GM12891 (cell line): ENCODE measurements around the gene CSRP1.
"Not testable (repeated sequence)": the region's sequence is repeated elsewhere in the genome, so short reads cannot be mapped to it uniquely, and the experiment has no call there.

Experiments used
- DNase-seq: peaks from one replicate; pipeline ENCODE4 v3.0.0; 2011; ENCODE audit warnings: low spot score; ENCODE audit not compliant: insufficient read length
- FAIRE-seq: peaks from 2 replicates; lab custom pipeline; 2011; peaks lifted over from hg19 to GRCh38; lab: Jason Lieb, UNC
- PAX5 ChIP-seq: IDR thresholded peaks from 2 replicates; pipeline ENCODE4 v1.6.1; 2011; ENCODE audit warnings: low read length, moderate library complexity, mild to moderate bottlenecking; ENCODE audit not compliant: insufficient read depth, severe bottlenecking
- POLR2A ChIP-seq: IDR thresholded peaks from 2 replicates; pipeline ENCODE4 v1.6.1; 2011; ENCODE audit warnings: low read depth, low read length, control low read depth
- POLR2AphosphoS5 ChIP-seq: IDR thresholded peaks from 2 replicates; pipeline ENCODE4 v1.6.1; 2011; ENCODE audit warnings: low read depth, low read length, control low read depth
- POU2F2 ChIP-seq: IDR thresholded peaks from 2 replicates; pipeline ENCODE4 v1.6.1; 2011; ENCODE audit warnings: low read depth, mild to moderate bottlenecking, control low read depth, low read length, moderate library complexity
- SPI1 ChIP-seq: IDR thresholded peaks from 2 replicates; pipeline ENCODE4 v1.6.1; 2011; ENCODE audit warnings: low read depth, low read length, control low read depth
- TAF1 ChIP-seq: IDR thresholded peaks from 2 replicates; pipeline ENCODE4 v1.6.1; 2011; ENCODE audit warnings: low read depth, low read length, control low read depth

The CSRP1 gene

GRCh38 chr1:201480231-201481003 lies 26.5 kb downstream of the CSRP1 start:
- DNase-seq: peak; percentile 71

DNA sequence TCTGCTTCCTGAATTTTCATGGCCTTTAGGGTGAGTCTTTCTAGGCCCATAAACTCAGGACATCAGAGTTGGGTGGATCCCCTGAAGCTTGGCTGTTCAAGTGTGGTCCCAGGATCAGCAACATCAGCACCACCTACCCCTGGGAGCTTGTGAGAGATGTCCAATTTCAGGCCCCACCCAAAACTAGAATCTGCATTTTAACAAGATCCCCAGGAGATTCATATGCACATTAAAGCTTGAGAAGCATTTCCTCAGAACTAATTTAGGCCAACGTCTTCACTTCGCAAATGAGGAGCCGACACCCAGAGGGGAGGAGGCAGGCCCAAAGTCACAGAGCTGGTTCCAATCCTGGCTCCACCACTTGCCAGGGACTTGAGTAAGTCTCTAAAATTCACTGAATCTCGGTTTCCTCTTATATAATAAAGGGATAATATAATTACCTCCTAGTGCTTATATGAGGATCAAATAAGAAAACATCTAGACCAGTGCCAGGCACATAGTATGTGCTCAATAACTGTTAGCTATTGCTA lies 27.7 kb downstream of the CSRP1 start:
- TF ChIP-seq TAF1 (no peak), POU2F2 (no peak), PAX5 (no peak), POLR2A (no peak), POLR2AphosphoS5 (no peak), SPI1 (no peak)
- DNase-seq: no peak
- no peak for FAIRE-seq

More at GRCh38 chr1:201480231-201481003, 26.5 kb downstream of the CSRP1 start:
- no peak for FAIRE-seq
- TF ChIP-seq SPI1: no peak
- TF ChIP-seq POLR2A: no peak
- 0 out of 2 replicates have a peak, but pooled peaks have one; percentile 7 for TF ChIP-seq POU2F2

DNA sequence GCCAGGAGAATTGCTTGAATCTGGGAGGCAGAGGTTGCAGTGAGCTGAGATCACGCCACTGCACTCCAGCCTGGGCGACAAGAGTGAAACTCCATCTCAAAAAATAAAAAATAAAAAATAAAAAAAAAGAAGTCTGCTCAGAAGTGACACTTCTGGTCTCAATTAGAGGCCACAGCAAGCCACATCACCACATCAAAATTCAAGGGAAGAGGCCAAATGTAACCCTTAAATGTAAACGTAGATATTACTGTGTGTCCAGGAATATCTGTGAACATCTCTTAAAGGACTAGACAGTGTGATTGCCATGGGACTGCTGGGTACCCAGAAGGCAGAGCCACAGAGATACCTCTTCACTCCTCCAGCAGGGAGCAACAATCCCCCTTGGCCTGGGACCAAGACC lies 28.3 kb downstream of the CSRP1 start:
- not testable (repeated sequence) for FAIRE-seq, DNase-seq

DNA sequence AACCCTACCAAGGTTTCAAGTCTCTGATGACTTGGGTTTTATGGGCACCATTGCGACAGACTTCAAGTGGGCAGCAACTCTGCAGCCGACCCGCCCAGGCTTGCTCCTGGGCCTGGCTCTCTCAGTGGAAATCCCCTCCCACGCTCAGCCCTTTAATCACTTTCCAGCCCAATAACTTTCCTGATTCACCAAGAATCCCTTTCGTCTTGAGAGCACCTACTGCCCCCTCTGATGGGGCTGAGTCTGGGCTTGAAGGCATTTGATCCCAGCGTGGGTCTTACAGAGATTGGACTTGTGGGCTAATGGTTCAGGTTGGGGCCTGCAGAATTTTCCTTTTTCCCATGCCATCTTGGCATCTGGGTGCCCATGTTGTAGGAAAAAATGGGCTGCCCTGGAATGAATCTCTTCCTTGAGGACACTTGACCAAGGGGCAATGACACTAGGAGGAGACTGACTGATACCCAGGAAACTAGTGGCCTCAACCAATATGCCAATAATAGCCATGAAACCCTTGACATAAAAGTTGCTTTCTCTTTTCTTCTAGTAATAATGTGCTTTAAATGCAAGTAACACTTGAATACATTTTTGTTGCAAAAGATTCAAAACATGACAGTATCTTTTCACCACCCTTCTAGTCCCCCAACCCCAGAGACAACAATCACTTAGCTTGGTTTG lies 30.1 kb downstream of the CSRP1 start:
- TF ChIP-seq POLR2A (no peak), SPI1 (no peak), PAX5 (no peak)
- FAIRE-seq (peak; percentile 56), DNase-seq (no peak)

GRCh38 chr1:201475915-201476669 lies 30.8 kb downstream of the CSRP1 start:
- no peak for FAIRE-seq
- TF ChIP-seq TAF1 (no peak), SPI1 (0 out of 2 replicates have a peak, but pooled peaks have one; percentile 7)
- DNase-seq: no peak

GRCh38 chr1:201475130-201475529 lies 31.8 kb downstream of the CSRP1 start:
- TF ChIP-seq PAX5 (no peak), POLR2AphosphoS5 (no peak), TAF1 (no peak), SPI1 (no peak), POLR2A (no peak), POU2F2 (no peak)
- no peak for FAIRE-seq
- no peak for DNase-seq

- FAIRE-seq (no peak), DNase-seq (no peak)
- TF ChIP-seq TAF1 (no peak), POU2F2 (no peak), PAX5 (no peak), POLR2A (no peak), SPI1 (no peak), POLR2AphosphoS5 (no peak)
These were observed 33.6 kb downstream of the CSRP1 start for GRCh38 chr1:201473296-201473695.

DNA sequence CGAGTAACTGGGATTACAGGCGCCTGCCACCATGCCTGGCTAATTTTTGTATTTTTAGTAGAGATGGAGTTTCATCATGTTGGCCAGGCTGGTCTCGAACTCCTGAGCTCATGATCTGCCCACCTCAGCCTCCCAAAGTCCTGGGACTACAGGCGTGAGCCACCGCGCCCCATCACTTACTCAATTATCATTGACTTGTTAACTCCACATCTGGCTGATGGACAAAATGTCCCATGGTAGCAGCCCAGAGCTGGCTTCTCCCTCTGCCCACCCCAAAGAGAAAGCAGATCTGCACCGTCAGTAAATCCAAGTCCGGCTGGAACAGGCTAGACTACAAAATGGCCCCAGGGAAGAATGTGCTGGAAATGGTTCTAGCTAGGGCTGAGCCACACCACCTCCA lies 34.6 kb downstream of the CSRP1 start:
- not testable (repeated sequence) for FAIRE-seq, DNase-seq

- FAIRE-seq (no peak), DNase-seq (no peak)
- TF ChIP-seq POLR2AphosphoS5: no peak
- no peak for TF ChIP-seq PAX5
- TF ChIP-seq TAF1: no peak
- no peak for TF ChIP-seq POU2F2
- no peak for TF ChIP-seq POLR2A
- no peak for TF ChIP-seq SPI1
These were observed 35.2 kb downstream of the CSRP1 start for GRCh38 chr1:201471772-201472171.

DNA sequence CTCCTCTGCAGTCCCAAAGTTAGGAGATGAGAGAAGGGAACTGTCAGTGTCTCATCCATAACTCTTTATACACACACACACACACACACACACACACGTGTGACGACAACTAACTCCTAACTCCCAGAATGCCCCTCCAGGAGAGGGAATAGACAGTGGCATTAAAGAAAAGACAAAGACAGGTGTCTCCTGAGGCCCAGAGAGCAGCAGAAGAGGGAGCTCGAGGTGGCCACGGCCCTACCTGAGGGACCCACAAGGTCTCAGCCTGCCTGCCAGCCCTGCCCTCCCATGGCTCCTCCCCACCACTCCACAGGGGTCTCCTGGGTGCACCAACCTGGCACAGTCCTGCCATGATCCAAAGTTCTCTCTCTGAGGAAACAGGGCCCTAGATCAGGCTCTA lies 36.3 kb downstream of the CSRP1 start:
- FAIRE-seq: no peak
- DNase-seq: no peak

More for the DNA sequence above, 36.3 kb downstream of the CSRP1 start:
- TF ChIP-seq PAX5: no peak
- no peak for TF ChIP-seq POLR2A
- no peak for TF ChIP-seq TAF1
- no peak for TF ChIP-seq POU2F2
- TF ChIP-seq POLR2AphosphoS5: no peak
- TF ChIP-seq SPI1: no peak
